HG03097 (cell line): ENCODE measurements around the gene UAP1.

Source experiments
- ATAC-seq: cut with Tn5 transposase; IDR thresholded peaks from one replicate; pipeline ENCODE4 v1.9.1; 2021; ENCODE audit not compliant: unreplicated experiment, low FRiP score

The UAP1 gene

GRCh38 chr1:162612606-162613400 lies 51.3 kb downstream of the UAP1 start:
- ATAC-seq: no peak

DNA sequence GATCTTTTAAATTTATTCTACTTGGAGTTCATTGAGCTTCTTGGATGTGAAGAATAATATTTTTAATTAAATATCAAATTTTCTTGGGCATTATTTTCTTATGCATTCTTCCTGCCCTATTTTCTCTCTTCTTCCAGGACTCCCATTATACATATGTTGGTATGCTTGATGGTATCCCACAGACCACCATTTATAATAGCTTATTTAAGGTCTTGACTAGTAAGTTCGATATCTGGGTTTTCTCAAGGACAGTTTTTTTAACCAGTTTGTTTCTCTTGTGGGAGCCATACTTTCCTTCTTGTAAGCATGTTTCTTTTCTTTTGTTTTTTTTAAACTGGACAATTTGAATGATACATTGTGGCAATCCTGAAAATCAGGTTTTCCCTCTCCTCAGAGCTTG lies 55.3 kb downstream of the UAP1 start:
- no peak for ATAC-seq

DNA sequence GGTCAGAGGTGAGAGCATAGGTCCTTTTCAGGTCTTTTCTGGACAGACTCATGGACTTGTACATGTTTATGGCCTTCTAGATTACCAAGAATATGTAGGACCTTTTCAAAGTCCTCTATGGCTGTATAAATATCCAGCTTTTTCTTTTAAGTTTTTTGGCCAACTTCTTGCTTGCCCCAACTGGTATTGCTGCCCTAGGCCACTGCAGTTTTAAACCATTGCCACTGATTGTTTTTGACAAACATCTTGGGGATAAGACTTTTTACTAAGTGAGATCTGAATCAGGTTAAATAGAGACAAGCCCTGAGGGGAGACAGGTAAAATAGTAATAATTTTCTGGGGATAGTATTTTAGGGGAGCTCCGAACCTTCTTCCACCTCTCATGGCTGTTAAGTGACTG lies 56.0 kb downstream of the UAP1 start:
- ATAC-seq: no peak

GRCh38 chr1:162619076-162619475 lies 57.6 kb downstream of the UAP1 start:
- no peak for ATAC-seq

- ATAC-seq: no peak
Measured at GRCh38 chr1:162621256-162621655, 59.7 kb downstream of the UAP1 start.

DNA sequence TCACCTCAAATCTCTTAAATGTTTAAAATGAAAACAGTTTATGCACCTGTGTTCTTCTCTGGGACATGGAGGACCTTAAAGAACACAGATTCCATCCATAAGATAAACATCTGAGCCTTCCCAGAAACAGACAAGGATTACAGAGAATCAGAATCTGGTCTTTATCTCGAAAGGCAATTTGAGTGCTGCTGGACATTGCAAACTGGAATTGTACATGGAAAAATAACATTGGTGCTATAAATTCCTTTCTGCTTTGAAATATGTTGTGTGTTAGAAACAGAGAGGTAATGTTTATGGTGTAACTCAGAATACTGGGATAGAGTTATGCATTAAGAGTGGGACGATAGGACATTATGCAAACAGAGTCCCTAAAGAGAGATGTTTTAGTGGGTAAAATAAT lies 64.2 kb downstream of the UAP1 start:
- ATAC-seq: no peak

- no peak for ATAC-seq
Measured at GRCh38 chr1:162626094-162626493, 64.6 kb downstream of the UAP1 start.

DNA sequence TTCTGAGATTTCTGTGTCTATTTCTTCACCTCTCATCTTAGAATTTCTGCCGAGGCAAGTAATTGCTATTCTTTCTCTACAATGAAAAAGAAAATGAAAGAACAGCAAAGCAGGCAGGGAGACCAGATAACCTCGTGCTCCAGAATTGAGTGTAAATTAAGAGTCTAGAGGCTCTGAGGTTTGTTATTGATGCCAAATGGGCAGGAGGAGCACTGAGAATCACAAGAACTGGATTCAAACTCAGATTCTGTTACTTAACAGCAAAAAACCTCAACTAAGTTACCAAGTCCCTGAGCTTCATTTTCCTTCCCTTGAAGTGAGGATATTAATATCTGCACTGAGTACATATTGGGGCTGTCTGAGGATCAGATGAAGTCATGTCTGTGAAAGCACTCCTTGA lies 65.2 kb downstream of the UAP1 start:
- no peak for ATAC-seq

GRCh38 chr1:162627662-162628296 lies 66.3 kb downstream of the UAP1 start:
- ATAC-seq: no peak

DNA sequence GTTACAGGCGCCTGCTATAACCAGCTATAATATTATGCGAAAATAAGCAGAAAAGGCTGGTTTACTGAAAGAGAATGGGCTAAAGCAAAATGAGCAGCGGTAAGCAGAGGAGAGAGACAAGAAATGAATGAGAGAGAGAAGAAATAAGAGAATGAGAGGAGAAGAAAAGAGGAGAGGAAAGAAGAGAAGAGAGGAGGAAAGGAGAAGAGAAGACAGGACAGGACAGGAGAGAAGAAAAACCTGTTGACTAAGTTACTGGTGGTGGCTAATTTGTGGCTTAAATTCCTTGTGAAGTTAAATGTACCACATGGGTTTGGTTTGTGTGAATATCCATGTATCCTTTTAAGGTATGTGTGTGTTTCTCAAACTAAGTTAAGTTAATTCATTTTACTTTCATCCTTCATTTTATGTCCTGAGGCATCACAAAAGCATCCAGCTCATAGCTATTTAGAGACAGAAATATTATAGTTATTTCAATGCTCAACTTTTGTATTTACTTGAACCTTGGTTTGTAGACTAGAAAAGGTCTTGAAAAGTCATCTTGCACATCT lies 67.6 kb downstream of the UAP1 start:
- ATAC-seq: no peak

DNA sequence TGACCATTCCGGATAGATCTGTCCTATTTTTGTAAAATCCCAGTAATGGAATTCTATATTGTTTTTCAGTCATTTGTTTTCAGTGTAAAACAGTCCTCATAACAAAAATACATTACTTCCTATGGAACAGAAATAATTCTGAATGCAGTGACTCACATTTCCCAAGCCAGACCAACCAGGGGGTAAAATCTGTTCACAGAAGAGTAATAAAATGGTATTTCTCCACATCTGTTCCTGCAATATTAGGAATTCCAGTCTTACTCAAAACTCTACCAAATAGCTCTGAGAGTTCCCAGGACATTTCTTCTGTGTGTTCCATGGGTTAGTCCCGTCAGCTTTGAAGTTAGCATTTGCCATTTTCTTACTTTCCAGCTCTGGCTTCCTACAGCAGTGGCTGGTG lies 68.1 kb downstream of the UAP1 start:
- no peak for ATAC-seq

- no peak for ATAC-seq
Measured at GRCh38 chr1:162631546-162632191, 70.1 kb downstream of the UAP1 start.

DNA sequence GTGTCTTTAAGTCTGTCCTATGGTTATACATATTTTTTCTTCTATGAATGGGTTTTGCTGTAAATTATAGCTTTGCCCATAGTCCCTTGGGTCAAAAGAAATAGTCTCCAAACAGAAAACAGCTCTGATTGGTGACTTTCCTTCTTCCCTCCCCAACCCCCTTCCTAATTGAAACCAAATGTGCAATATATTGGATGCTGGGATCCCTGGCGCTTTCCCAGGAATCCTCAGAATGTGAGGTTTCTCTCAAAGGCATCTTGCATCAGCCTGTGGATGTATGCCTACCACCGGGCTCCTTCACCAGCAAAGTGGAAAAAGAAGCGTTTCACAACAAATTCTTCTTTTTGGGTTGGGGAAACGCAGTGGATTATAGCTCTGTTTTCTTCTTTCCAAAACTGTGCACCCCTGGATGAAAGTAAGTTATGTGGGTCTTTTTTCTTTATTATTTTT lies 70.7 kb downstream of the UAP1 start, which contains the start of gene DDR2:
Gene DDR2, plus strand, starts transcription at position 248 of the 450 bp plus-strand sequence. CDS start 86,600 bp downstream, outside the sequence.
- no peak for ATAC-seq

DNA sequence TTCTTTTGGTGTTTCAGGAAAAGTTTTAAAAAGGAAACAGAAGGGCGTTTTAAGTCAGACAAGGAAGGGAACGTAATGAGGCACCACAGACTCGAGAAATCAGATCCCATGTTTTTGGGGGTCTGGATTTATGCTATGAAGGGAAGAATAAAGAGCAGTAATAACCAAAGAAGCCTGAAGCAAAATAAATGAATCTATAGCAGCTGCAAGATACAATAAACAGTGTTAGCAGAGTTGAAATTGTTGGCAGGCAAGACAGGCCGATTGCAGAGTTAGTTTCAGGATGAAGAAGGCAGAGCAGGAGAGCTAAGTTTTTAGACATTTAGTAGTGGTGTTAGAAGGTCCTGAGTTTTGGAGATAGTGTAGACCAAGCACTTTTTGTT lies 71.2 kb downstream of the UAP1 start:
- no peak for ATAC-seq

DNA sequence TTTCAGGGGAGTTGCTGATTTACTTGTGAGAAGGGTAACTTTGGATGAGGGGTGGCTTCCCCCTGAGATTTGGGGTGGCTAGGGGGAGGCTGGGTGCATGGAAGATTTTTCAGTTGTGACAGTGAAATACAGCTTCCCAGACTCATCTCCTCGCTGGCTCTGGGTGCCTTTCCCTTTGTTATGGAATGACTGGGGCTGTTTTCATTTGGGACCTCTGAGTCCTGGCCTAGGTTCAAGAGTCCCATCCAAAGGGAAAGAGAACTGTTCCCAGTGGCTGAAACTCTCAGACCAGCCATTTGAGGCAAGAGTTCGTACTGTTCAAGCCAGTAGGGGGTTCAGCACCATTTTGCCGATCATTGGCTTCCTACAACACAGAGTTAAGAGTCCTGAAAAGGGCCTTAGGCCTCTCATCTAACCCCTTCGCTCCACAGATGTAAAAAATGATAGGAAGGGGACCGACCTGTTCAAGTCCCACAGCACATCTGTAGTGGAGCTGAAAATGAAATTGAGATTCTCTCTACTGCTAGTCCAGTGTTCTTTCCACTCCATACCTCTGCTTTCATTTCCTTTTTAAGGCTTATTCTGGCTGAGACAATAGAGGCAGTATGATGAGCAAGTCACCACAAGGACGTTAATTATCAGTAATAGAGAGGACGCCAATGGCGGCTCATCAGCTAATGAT lies 71.7 kb downstream of the UAP1 start:
- no peak for ATAC-seq

DNA sequence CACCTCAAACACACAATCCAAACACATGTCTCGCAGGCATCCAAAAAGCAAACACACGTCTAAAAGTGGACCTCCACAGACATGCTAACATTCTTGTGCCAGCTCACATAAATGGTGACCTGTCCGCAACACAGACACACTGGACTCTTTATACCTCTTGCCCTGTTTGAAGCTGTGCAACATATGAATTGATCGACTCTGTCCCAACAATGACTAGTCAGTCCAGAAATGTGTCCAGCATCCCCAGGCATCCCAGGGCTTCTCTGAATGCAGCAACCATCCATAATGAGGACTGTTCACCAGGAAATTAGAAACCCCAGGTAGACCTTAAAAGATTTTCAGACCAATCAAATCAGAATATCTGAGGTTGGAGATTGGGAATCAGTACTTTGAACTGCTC lies 73.9 kb downstream of the UAP1 start:
- ATAC-seq: no peak

DNA sequence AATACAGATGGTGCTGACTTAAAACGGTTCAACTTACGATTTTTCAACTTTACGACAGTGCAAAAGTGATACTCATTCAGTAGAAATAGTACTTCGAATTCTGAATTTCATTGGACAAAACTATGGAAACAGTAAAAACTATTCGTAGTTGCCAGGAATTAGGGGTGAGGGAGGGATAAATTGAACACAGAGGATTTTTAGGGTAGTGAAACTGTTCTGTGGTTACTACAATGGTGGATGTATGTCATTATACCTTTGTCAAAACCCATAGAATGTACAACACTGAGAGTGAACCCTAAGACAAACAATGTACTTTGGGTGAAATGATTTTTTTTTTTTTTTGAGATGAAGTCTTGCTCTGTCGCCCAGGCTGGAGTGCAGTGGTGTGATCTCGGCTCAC lies 78.2 kb downstream of the UAP1 start:
- no peak for ATAC-seq

- ATAC-seq: no peak
Measured at GRCh38 chr1:162641114-162641513, 79.6 kb downstream of the UAP1 start.

GRCh38 chr1:162644986-162645314 lies 83.4 kb downstream of the UAP1 start:
- ATAC-seq: no peak

GRCh38 chr1:162645666-162646065 lies 84.1 kb downstream of the UAP1 start:
- no peak for ATAC-seq

- no peak for ATAC-seq
Measured at GRCh38 chr1:162649583-162649982, 88.1 kb downstream of the UAP1 start.
